ENCODE measurements around the gene FGFR4.

FGFR4 gene

GRCh38 chr5:177085985-177086653 lies 596 bp upstream of the FGFR4 start:
- DNase-seq (ENCODE audit: low read depth): no peak

- DNase-seq (ENCODE audit: low read depth): no peak
Measured at GRCh38 chr5:177087398-177088005, 787 bp downstream of the FGFR4 start.

- DNase-seq (ENCODE audit: low read depth): no peak
Measured at GRCh38 chr5:177089127-177089526, 2.4 kb downstream of the FGFR4 start.

- DNase-seq (ENCODE audit: low read depth): no peak
Measured at GRCh38 chr5:177089825-177090641, 3.3 kb downstream of the FGFR4 start.

- DNase-seq (ENCODE audit: low read depth): no peak
Measured at GRCh38 chr5:177090813-177091212, 4.1 kb downstream of the FGFR4 start.

GRCh38 chr5:177091232-177091631 lies 4.5 kb downstream of the FGFR4 start:
- DNase-seq (ENCODE audit: low read depth): no peak

- no peak for DNase-seq (ENCODE audit: low read depth)
Measured at GRCh38 chr5:177092178-177093081, 5.7 kb downstream of the FGFR4 start.

GRCh38 chr5:177093082-177093712 lies 6.5 kb downstream of the FGFR4 start:
- DNase-seq (ENCODE audit: low read depth): no peak

GRCh38 chr5:177093803-177094202 lies 7.1 kb downstream of the FGFR4 start:
- DNase-seq (ENCODE audit: low read depth): no peak

- DNase-seq (ENCODE audit: low read depth): no peak
Measured at GRCh38 chr5:177094224-177095087, 7.7 kb downstream of the FGFR4 start.

- DNase-seq (ENCODE audit: low read depth): no peak
Measured at GRCh38 chr5:177095088-177095669, 8.5 kb downstream of the FGFR4 start.

- DNase-seq (ENCODE audit: low read depth): no peak
Measured at GRCh38 chr5:177096162-177097015, 9.7 kb downstream of the FGFR4 start.

GRCh38 chr5:177097016-177097985 lies 10.6 kb downstream of the FGFR4 start:
- no peak for DNase-seq (ENCODE audit: low read depth)

GRCh38 chr5:177098120-177098469 lies 11.4 kb downstream of the FGFR4 start:
- DNase-seq (ENCODE audit: low read depth): no peak

- no peak for DNase-seq (ENCODE audit: low read depth)
Measured at GRCh38 chr5:177098470-177099141, 11.9 kb downstream of the FGFR4 start.

GRCh38 chr5:177099422-177100093 lies 12.8 kb downstream of the FGFR4 start:
- no peak for DNase-seq (ENCODE audit: low read depth)

- DNase-seq (ENCODE audit: low read depth): no peak
Measured at GRCh38 chr5:177100714-177101121, 14.0 kb downstream of the FGFR4 start.

Measured in stromal cell of bone marrow (primary cell).